ENCODE results near the gene GDI2.

The GDI2 gene

GRCh38 chr10:5761220-5761619 lies 52.0 kb downstream of the GDI2 start:
- no peak overlapping the region for H3K9ac ChIP-seq (ENCODE audit: low read depth, low read length)
- H3K9me3 ChIP-seq (ENCODE audit: control insufficient read depth, insufficient read depth, low read length): no peaks in the 10 kb centered on the region
- H3K4me1 ChIP-seq (ENCODE audit: control insufficient read depth, insufficient read depth, low read length): no peaks in the 10 kb centered on the region
- no peak overlapping the region for H3K4me3 ChIP-seq (ENCODE audit: low read depth, low read length)
- H3K36me3 ChIP-seq (ENCODE audit: control insufficient read depth, insufficient read depth, low read length): peaks cover 94% of the 10 kb centered on the region
- H3K27me3 ChIP-seq (ENCODE audit: control insufficient read depth, insufficient read depth, low read length): no peaks in the 10 kb centered on the region
- no peak overlapping the region for H3K27ac ChIP-seq (ENCODE audit: low read depth, low read length)

GRCh38 chr10:5760515-5760914 lies 52.7 kb downstream of the GDI2 start:
- H3K36me3 ChIP-seq (ENCODE audit: control insufficient read depth, insufficient read depth, low read length): peaks cover 90% of the 10 kb centered on the region

DNA sequence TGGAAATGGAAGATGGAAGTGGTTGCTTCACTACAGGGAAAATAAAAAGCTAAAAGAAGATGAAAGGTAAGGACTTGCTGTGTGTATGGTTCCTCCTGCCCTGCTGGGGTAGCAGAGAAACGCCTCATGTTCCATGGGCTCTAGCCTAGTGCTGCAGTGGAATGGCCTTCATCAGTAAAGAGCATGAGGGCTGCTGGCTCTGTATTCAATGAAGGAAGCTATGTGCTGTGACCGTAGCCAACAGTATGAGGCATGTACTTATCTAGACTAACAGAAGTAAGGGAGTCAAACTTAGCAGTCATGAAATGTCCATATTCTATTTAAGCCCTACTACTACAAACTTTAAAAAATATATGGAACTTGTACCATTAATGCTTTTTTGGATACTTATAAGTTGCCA lies 54.3 kb downstream of the GDI2 start:
- Histone ChIP-seq H3K27ac (ENCODE audit: low read depth, low read length) (no peak overlapping the region), H3K9ac (ENCODE audit: low read depth, low read length) (no peak overlapping the region), H3K27me3 (ENCODE audit: control insufficient read depth, insufficient read depth, low read length) (no peaks in the 10 kb centered on the region), H3K9me3 (ENCODE audit: control insufficient read depth, insufficient read depth, low read length) (no peaks in the 10 kb centered on the region), H3K36me3 (ENCODE audit: control insufficient read depth, insufficient read depth, low read length) (peaks cover 74% of the 10 kb centered on the region), H3K4me3 (ENCODE audit: low read depth, low read length) (no peak overlapping the region), H3K4me1 (ENCODE audit: control insufficient read depth, insufficient read depth, low read length) (no peaks in the 10 kb centered on the region)

More at GRCh38 chr10:5760515-5760914, 52.7 kb downstream of the GDI2 start:
- no peaks in the 10 kb centered on the region for H3K4me1 ChIP-seq (ENCODE audit: control insufficient read depth, insufficient read depth, low read length)
- H3K9me3 ChIP-seq (ENCODE audit: control insufficient read depth, insufficient read depth, low read length): no peaks in the 10 kb centered on the region
- H3K9ac ChIP-seq (ENCODE audit: low read depth, low read length): no peak overlapping the region
- no peak overlapping the region for H3K4me3 ChIP-seq (ENCODE audit: low read depth, low read length)
- no peaks in the 10 kb centered on the region for H3K27me3 ChIP-seq (ENCODE audit: control insufficient read depth, insufficient read depth, low read length)
- no peak overlapping the region for H3K27ac ChIP-seq (ENCODE audit: low read depth, low read length)

GRCh38 chr10:5757766-5758517 lies 55.3 kb downstream of the GDI2 start:
- Histone ChIP-seq H3K36me3 (ENCODE audit: control insufficient read depth, insufficient read depth, low read length) (peaks cover 64% of the 10 kb centered on the region), H3K27me3 (ENCODE audit: control insufficient read depth, insufficient read depth, low read length) (no peaks in the 10 kb centered on the region)

GRCh38 chr10:5752301-5752871 lies 60.8 kb downstream of the GDI2 start:
- peaks cover 46% of the 10 kb centered on the region for H3K36me3 ChIP-seq (ENCODE audit: control insufficient read depth, insufficient read depth, low read length)
- H3K27ac ChIP-seq (ENCODE audit: low read depth, low read length): peak overlapping the region; percentile 2
- no peaks in the 10 kb centered on the region for H3K27me3 ChIP-seq (ENCODE audit: control insufficient read depth, insufficient read depth, low read length)
- peaks cover 22% of the 10 kb centered on the region for H3K4me1 ChIP-seq (ENCODE audit: control insufficient read depth, insufficient read depth, low read length)
- H3K9me3 ChIP-seq (ENCODE audit: control insufficient read depth, insufficient read depth, low read length): no peaks in the 10 kb centered on the region
- H3K9ac ChIP-seq (ENCODE audit: low read depth, low read length): no peak overlapping the region; the same call in 1 of the 2 replicates
- H3K4me3 ChIP-seq (ENCODE audit: low read depth, low read length): no peak overlapping the region; the same call in 1 of the 2 replicates

More at GRCh38 chr10:5757766-5758517, 55.3 kb downstream of the GDI2 start:
- Histone ChIP-seq H3K9ac (ENCODE audit: low read depth, low read length) (no peak overlapping the region), H3K4me3 (ENCODE audit: low read depth, low read length) (no peak overlapping the region), H3K4me1 (ENCODE audit: control insufficient read depth, insufficient read depth, low read length) (no peaks in the 10 kb centered on the region), H3K27ac (ENCODE audit: low read depth, low read length) (no peak overlapping the region), H3K9me3 (ENCODE audit: control insufficient read depth, insufficient read depth, low read length) (no peaks in the 10 kb centered on the region)

DNA sequence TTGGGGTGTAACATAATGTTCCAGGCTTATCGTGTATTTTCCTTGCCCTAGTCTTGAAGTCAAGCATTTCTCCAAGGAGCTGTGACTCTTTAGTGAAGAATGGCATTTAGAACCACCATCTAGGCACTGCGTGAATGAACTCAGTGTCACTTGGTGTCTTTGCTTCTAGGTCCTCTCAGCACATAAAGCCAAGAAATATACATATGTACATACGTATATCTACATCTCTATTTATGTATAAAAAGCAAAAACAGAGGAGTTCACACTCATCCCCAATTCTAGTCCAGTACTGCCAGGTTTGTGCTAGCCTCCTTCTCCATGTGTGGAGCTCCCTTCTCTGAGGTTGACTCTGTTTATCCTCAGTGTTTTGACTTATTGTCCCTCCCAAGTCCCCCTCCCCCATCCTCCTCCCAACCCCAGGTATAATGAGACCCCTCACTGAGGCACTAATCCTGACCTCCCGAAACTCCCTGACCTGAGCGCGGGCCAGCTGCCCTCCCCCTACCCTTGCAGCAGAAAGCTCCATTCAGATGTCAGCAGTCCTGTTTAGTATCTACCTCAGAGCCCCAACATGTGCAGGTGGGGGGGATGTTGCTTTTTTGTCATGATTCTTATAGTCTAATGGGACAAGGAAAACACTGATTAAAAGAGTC lies 61.5 kb downstream of the GDI2 start:
- H3K9me3 ChIP-seq (ENCODE audit: control insufficient read depth, insufficient read depth, low read length): no peaks in the 10 kb centered on the region
- H3K4me3 ChIP-seq (ENCODE audit: low read depth, low read length): peak overlapping the region; percentile 25; the same call in 1 of the 2 replicates
- H3K27ac ChIP-seq (ENCODE audit: low read depth, low read length): peak overlapping the region; percentile 42
- no peaks in the 10 kb centered on the region for H3K27me3 ChIP-seq (ENCODE audit: control insufficient read depth, insufficient read depth, low read length)
- H3K36me3 ChIP-seq (ENCODE audit: control insufficient read depth, insufficient read depth, low read length): peaks cover 46% of the 10 kb centered on the region
- no peak overlapping the region; the same call in 1 of the 2 replicates for H3K9ac ChIP-seq (ENCODE audit: low read depth, low read length)
- H3K4me1 ChIP-seq (ENCODE audit: control insufficient read depth, insufficient read depth, low read length): peaks cover 22% of the 10 kb centered on the region

DNA sequence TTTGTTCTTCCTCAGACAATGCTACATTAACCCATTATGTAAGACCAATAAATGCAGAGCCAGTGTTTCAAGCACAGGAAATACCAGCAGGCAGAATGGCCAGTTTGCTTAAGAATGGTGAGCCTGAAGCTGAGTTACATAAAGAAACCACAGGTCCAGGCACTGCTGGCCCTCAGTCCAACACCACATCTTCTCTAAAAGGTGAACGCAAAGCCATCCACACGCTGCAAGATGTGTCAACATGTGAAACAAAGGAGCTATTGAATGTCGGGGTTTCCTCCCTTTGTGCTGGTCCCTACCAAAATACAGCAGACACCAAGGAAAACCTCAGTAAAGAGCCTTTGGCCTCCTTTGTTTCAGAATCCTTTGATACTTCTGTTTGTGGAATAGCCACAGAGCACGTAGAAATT lies 64.8 kb downstream of the GDI2 start:
- Histone ChIP-seq H3K36me3 (ENCODE audit: control insufficient read depth, insufficient read depth, low read length) (peaks cover 63% of the 10 kb centered on the region), H3K27me3 (ENCODE audit: control insufficient read depth, insufficient read depth, low read length) (no peaks in the 10 kb centered on the region), H3K9me3 (ENCODE audit: control insufficient read depth, insufficient read depth, low read length) (no peaks in the 10 kb centered on the region), H3K9ac (ENCODE audit: low read depth, low read length) (no peak overlapping the region), H3K27ac (ENCODE audit: low read depth, low read length) (peak overlapping the region; percentile 22), H3K4me1 (ENCODE audit: control insufficient read depth, insufficient read depth, low read length) (peaks cover 22% of the 10 kb centered on the region), H3K4me3 (ENCODE audit: low read depth, low read length) (no peak overlapping the region)

- H3K36me3 ChIP-seq (ENCODE audit: control insufficient read depth, insufficient read depth, low read length): peaks cover 80% of the 10 kb centered on the region
Observed at GRCh38 chr10:5746197-5746596, 67.0 kb downstream of the GDI2 start.

GRCh38 chr10:5744849-5745248 lies 68.4 kb downstream of the GDI2 start:
- Histone ChIP-seq H3K9ac (ENCODE audit: low read depth, low read length) (no peak overlapping the region), H3K4me1 (ENCODE audit: control insufficient read depth, insufficient read depth, low read length) (peaks cover 4% of the 10 kb centered on the region), H3K27me3 (ENCODE audit: control insufficient read depth, insufficient read depth, low read length) (no peaks in the 10 kb centered on the region), H3K9me3 (ENCODE audit: control insufficient read depth, insufficient read depth, low read length) (no peaks in the 10 kb centered on the region), H3K36me3 (ENCODE audit: control insufficient read depth, insufficient read depth, low read length) (peaks cover 92% of the 10 kb centered on the region), H3K4me3 (ENCODE audit: low read depth, low read length) (no peak overlapping the region), H3K27ac (ENCODE audit: low read depth, low read length) (no peak overlapping the region)

More at GRCh38 chr10:5746197-5746596, 67.0 kb downstream of the GDI2 start:
- H3K4me1 ChIP-seq (ENCODE audit: control insufficient read depth, insufficient read depth, low read length): peaks cover 7% of the 10 kb centered on the region
- H3K9me3 ChIP-seq (ENCODE audit: control insufficient read depth, insufficient read depth, low read length): no peaks in the 10 kb centered on the region
- no peaks in the 10 kb centered on the region for H3K27me3 ChIP-seq (ENCODE audit: control insufficient read depth, insufficient read depth, low read length)
- no peak overlapping the region for H3K4me3 ChIP-seq (ENCODE audit: low read depth, low read length)
- H3K9ac ChIP-seq (ENCODE audit: low read depth, low read length): no peak overlapping the region
- no peak overlapping the region for H3K27ac ChIP-seq (ENCODE audit: low read depth, low read length)

GRCh38 chr10:5743736-5744135 lies 69.5 kb downstream of the GDI2 start:
- H3K27me3 ChIP-seq (ENCODE audit: control insufficient read depth, insufficient read depth, low read length): no peaks in the 10 kb centered on the region
- no peaks in the 10 kb centered on the region for H3K9me3 ChIP-seq (ENCODE audit: control insufficient read depth, insufficient read depth, low read length)
- peaks cover 90% of the 10 kb centered on the region for H3K36me3 ChIP-seq (ENCODE audit: control insufficient read depth, insufficient read depth, low read length)
- no peak overlapping the region for H3K4me3 ChIP-seq (ENCODE audit: low read depth, low read length)
- no peak overlapping the region for H3K27ac ChIP-seq (ENCODE audit: low read depth, low read length)
- H3K9ac ChIP-seq (ENCODE audit: low read depth, low read length): no peak overlapping the region
- H3K4me1 ChIP-seq (ENCODE audit: control insufficient read depth, insufficient read depth, low read length): peaks cover 4% of the 10 kb centered on the region

- H3K4me1 ChIP-seq (ENCODE audit: control insufficient read depth, insufficient read depth, low read length): peaks cover 4% of the 10 kb centered on the region; the same call in 1 of the 2 replicates
- H3K9me3 ChIP-seq (ENCODE audit: control insufficient read depth, insufficient read depth, low read length): no peaks in the 10 kb centered on the region
- no peak overlapping the region for H3K27ac ChIP-seq (ENCODE audit: low read depth, low read length)
- peaks cover 82% of the 10 kb centered on the region for H3K36me3 ChIP-seq (ENCODE audit: control insufficient read depth, insufficient read depth, low read length)
- H3K9ac ChIP-seq (ENCODE audit: low read depth, low read length): no peak overlapping the region
- no peak overlapping the region for H3K4me3 ChIP-seq (ENCODE audit: low read depth, low read length)
- H3K27me3 ChIP-seq (ENCODE audit: control insufficient read depth, insufficient read depth, low read length): no peaks in the 10 kb centered on the region
Observed at GRCh38 chr10:5742116-5742515, 71.1 kb downstream of the GDI2 start.

Data from HUES48 (cell line).